Naive thymus-derived CD4-positive, alpha-beta T cell (primary cell): ENCODE measurements around the gene GTPBP2. TPM values are rescaled to one million over a fixed set of nuclear protein-coding genes. Genes with fewer than 3 reads are reported as not detected.

Source experiments
- polyA plus RNA-seq, 2 donors: library from polyadenylated mRNA; unstranded; fragments of 300-500 nt; fragmentation: Illumina TruSeq; gene quantifications; one replicate each; pipeline ENCODE4 v1.2.3, GENCODE V29; 2021
- total RNA-seq, 6 experiments: library from RNA in 5 of 6; stranded (reverse) in 5 of 6; gene quantifications; 1 replicate in 5 of 6; 2 replicates in 1 of 6; pipeline ENCODE4 v1.2.3 and lab custom pipeline; 2021 to 2026

The GTPBP2 gene
- total and polyA plus RNA-seq, 7 experiments from 2014 or later = 3.2 to 94.7 (median 68.6) TPM

Other genes starting within 250 kb of the GTPBP2 start
- 10 to 100 TPM; 56.2 to 74.6 (median 60.4) TPM for gene ABCC10, start 201.7 kb downstream of the GTPBP2 start, total RNA-seq
- 10 to 100 TPM in 1 of 2 donors, 1 to 10 TPM in 1; 9.8 to 18.6 TPM for gene ABCC10, start 201.7 kb downstream of the GTPBP2 start, polyA plus RNA-seq
- 1 to 10 TPM in 1 of 5 experiments, under 1 TPM in 4; 0.30 to 1.6 (median 0.53) TPM for gene DLK2, start 173.7 kb downstream of the GTPBP2 start, total RNA-seq
- gene DLK2, start 173.7 kb downstream of the GTPBP2 start, polyA plus RNA-seq = 1 to 10 TPM in 1 of 2 donors, under 1 TPM in 1; 0.74 to 1.0 TPM
- 10 to 100 TPM; 29.2 to 55.2 (median 33.5) TPM for gene TJAP1, start 151.7 kb downstream of the GTPBP2 start, total RNA-seq
- 10 to 100 TPM in 1 of 2 donors, 1 to 10 TPM in 1; 8.2 to 10.9 TPM for gene TJAP1, start 151.7 kb downstream of the GTPBP2 start, polyA plus RNA-seq
- under 1 TPM; 0.22 to 0.84 (median 0.46) TPM for gene LRRC73, start 118.9 kb downstream of the GTPBP2 start, total RNA-seq
- not detected for gene LRRC73, start 118.9 kb downstream of the GTPBP2 start, polyA plus RNA-seq
- 10 to 100 TPM; 54.4 to 75.9 (median 67.3) TPM for gene YIPF3, start 112.3 kb downstream of the GTPBP2 start, total RNA-seq
- gene YIPF3, start 112.3 kb downstream of the GTPBP2 start, polyA plus RNA-seq = 10 to 100 TPM; 68.3 to 74.5 TPM
- gene POLR1C, start 112.2 kb downstream of the GTPBP2 start, total RNA-seq = 10 to 100 TPM; 36.3 to 61.1 (median 40.9) TPM
- 10 to 100 TPM; 13.1 to 29.2 TPM for gene POLR1C, start 112.2 kb downstream of the GTPBP2 start, polyA plus RNA-seq
- 100 to 1,000 TPM in 1 of 5 experiments, 10 to 100 TPM in 4; 35.0 to 107 (median 41.9) TPM for gene XPO5, start 53.2 kb downstream of the GTPBP2 start, total RNA-seq
- gene XPO5, start 53.2 kb downstream of the GTPBP2 start, polyA plus RNA-seq = 10 to 100 TPM in 1 of 2 donors, 1 to 10 TPM in 1; 9.3 to 10.2 TPM
- gene POLH, start 53.1 kb downstream of the GTPBP2 start, total RNA-seq = 10 to 100 TPM in 4 of 5 experiments, 1 to 10 TPM in 1; 9.1 to 65.6 (median 19.3) TPM
- gene POLH, start 53.1 kb downstream of the GTPBP2 start, polyA plus RNA-seq = 10 to 100 TPM in 1 of 2 donors, 1 to 10 TPM in 1; 7.4 to 16.8 TPM
- gene MAD2L1BP, start 6.6 kb upstream of the GTPBP2 start, total RNA-seq = 10 to 100 TPM; 25.2 to 44.5 (median 28.0) TPM
- gene MAD2L1BP, start 6.6 kb upstream of the GTPBP2 start, polyA plus RNA-seq = 10 to 100 TPM; 14.9 to 29.1 TPM
- gene RSPH9, start 15.8 kb upstream of the GTPBP2 start, total RNA-seq = not detected
- gene RSPH9, start 15.8 kb upstream of the GTPBP2 start, polyA plus RNA-seq = 1 to 10 TPM in 1 of 2 donors, under 1 TPM in 1; 0.96 to 1.1 TPM
- 10 to 100 TPM; 20.9 to 39.2 (median 28.7) TPM for gene MRPS18A, start 58.5 kb upstream of the GTPBP2 start, total RNA-seq
- gene MRPS18A, start 58.5 kb upstream of the GTPBP2 start, polyA plus RNA-seq = 10 to 100 TPM; 59.7 to 68.4 TPM
- gene VEGFA, start 140.9 kb upstream of the GTPBP2 start, total RNA-seq = 10 to 100 TPM in 3 of 5 experiments, under 1 TPM in 2; 0.60 to 72.1 (median 19.4) TPM
- gene VEGFA, start 140.9 kb upstream of the GTPBP2 start, polyA plus RNA-seq = under 1 TPM in 1 of 2 donors, not detected in 1; 0.26 TPM